Measurements from ENCODE around the gene SMPX.

The SMPX gene

GRCh38 chrX:21656587-21657317, 101.2 kb downstream of the SMPX start:
- DNase-seq: no peak

Data from T-helper 1 cell (primary cell).